ENCODE measurements around the gene PYGO1.

Gene PYGO1

GRCh38 chr15:55527150-55527549 lies 61.0 kb downstream of the PYGO1 start:
- peaks cover 0 to 3% (median 0%) of the 10 kb centered on the region in 5 experiments for H3K27me3 ChIP-seq (replicated peaks in 2 of 5; ENCODE audit: control insufficient read depth in 4 of 5, insufficient read depth in 5 of 5, low read length in 4 of 5)
- H3K36me3 ChIP-seq (ENCODE audit: control insufficient read depth in 4 of 4, insufficient read depth in 4 of 4, low read length in 3 of 4) = no peaks in the 10 kb centered on the region
- 100% methylated on average over 1 of the region's 1 CpG for WGBS (ENCODE audit: insufficient coverage)
- H3K27ac ChIP-seq (ENCODE audit: insufficient read depth in 1 of 2, low read depth in 1 of 2, low read length in 2 of 2, poor library complexity in 1 of 2, severe bottlenecking in 2 of 2) = no peak overlapping the region
- no peak overlapping the region for H3K4me3 ChIP-seq (ENCODE audit: control insufficient read depth in 1 of 7, extremely low read depth in 1 of 7, insufficient read depth in 4 of 7, low read depth in 2 of 7, low read length in 6 of 7)
- no peak for DNase-seq
- H3K9me3 ChIP-seq (ENCODE audit: control extremely low read depth in 1 of 5, control insufficient read depth in 4 of 5, insufficient read depth in 2 of 5, low read depth in 1 of 5, low read length in 4 of 5) = peaks cover 0 to 4% (median 0%) of the 10 kb centered on the region in 5 experiments
- ChIA-PET CTCF (interaction anchor here (1.0 to 3.9 kb wide), 5 partner anchors 12 to 326 kb away, joined by 3 to 23 read pairs (median 3); no protein-coding TSS in a partner anchor), POLR2A (no interaction called here)
- peaks cover 0 to 3% (median 0%) of the 10 kb centered on the region in 4 experiments for H3K4me1 ChIP-seq (ENCODE audit: control extremely low read depth in 1 of 4, control insufficient read depth in 4 of 4, insufficient read depth in 4 of 4, low read length in 3 of 4)

GRCh38 chr15:55526559-55527036 lies 61.5 kb downstream of the PYGO1 start:
- CTCF ChIA-PET = interaction anchor here (1.1 to 3.9 kb wide), 8 partner anchors 11 to 326 kb away, joined by 3 to 23 read pairs (median 4); no protein-coding TSS in a partner anchor
- DNase-seq = peak; percentile 48 to 66 (median 64)

GRCh38 chr15:55522742-55523450 lies 65.2 kb downstream of the PYGO1 start:
- POLR2A ChIA-PET = no interaction called here
- 86% methylated on average over 2 of the region's 3 CpGs for WGBS (ENCODE audit: insufficient coverage)

More at GRCh38 chr15:55526559-55527036, 61.5 kb downstream of the PYGO1 start:
- POLR2A ChIA-PET = no interaction called here
- 60% methylated on average over 5 of the region's 7 CpGs for WGBS (ENCODE audit: insufficient coverage)
- Histone ChIP-seq H3K27me3 (replicated peaks in 2 of 5; ENCODE audit: control insufficient read depth in 4 of 5, insufficient read depth in 5 of 5, low read length in 4 of 5) (peaks cover 0 to 3% (median 0%) of the 10 kb centered on the region in 5 experiments), H3K4me1 (ENCODE audit: control extremely low read depth in 1 of 4, control insufficient read depth in 4 of 4, insufficient read depth in 4 of 4, low read length in 3 of 4) (peaks cover 0 to 3% (median 0%) of the 10 kb centered on the region in 4 experiments), H3K27ac (ENCODE audit: insufficient read depth in 1 of 2, low read depth in 1 of 2, low read length in 2 of 2, poor library complexity in 1 of 2, severe bottlenecking in 2 of 2) (no peak overlapping the region), H3K4me3 (ENCODE audit: control insufficient read depth in 1 of 7, extremely low read depth in 1 of 7, insufficient read depth in 4 of 7, low read depth in 2 of 7, low read length in 6 of 7) (no peak overlapping the region), H3K9me3 (ENCODE audit: control extremely low read depth in 1 of 5, control insufficient read depth in 4 of 5, insufficient read depth in 2 of 5, low read depth in 1 of 5, low read length in 4 of 5) (peaks cover 0 to 4% (median 0%) of the 10 kb centered on the region in 5 experiments), H3K36me3 (ENCODE audit: control insufficient read depth in 4 of 4, insufficient read depth in 4 of 4, low read length in 3 of 4) (no peaks in the 10 kb centered on the region)

DNA sequence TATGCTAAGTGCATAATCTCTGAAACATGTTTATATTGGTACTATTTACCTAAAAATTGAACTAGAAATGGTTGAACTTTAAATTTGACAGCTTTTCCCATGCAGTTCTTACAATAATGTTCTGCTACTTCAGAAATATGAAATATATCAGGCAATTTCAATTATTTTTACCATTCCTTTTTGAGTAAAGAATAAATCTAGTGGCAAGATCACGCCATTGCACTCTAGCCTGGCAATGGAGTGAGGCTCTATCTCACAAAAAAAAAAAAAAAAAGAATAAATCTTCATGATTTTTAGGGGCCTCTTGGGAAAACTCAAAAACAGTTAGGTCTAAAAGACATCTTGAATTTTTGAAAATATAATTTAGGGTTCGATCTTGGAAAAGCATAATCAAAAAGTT lies 69.5 kb downstream of the PYGO1 start:
- Histone ChIP-seq H3K4me3 (ENCODE audit: control insufficient read depth in 1 of 7, extremely low read depth in 1 of 7, insufficient read depth in 4 of 7, low read depth in 2 of 7, low read length in 6 of 7) (no peak overlapping the region), H3K9me3 (ENCODE audit: control extremely low read depth in 1 of 5, control insufficient read depth in 4 of 5, insufficient read depth in 2 of 5, low read depth in 1 of 5, low read length in 4 of 5) (peaks cover 0 to 1% (median 0%) of the 10 kb centered on the region in 5 experiments), H3K4me1 (ENCODE audit: control extremely low read depth in 1 of 4, control insufficient read depth in 4 of 4, insufficient read depth in 4 of 4, low read length in 3 of 4) (no peaks in the 10 kb centered on the region), H3K27ac (ENCODE audit: insufficient read depth in 1 of 2, low read depth in 1 of 2, low read length in 2 of 2, poor library complexity in 1 of 2, severe bottlenecking in 2 of 2) (no peak overlapping the region), H3K36me3 (ENCODE audit: control insufficient read depth in 4 of 4, insufficient read depth in 4 of 4, low read length in 3 of 4) (no peaks in the 10 kb centered on the region), H3K27me3 (replicated peaks in 2 of 5; ENCODE audit: control insufficient read depth in 4 of 5, insufficient read depth in 5 of 5, low read length in 4 of 5) (no peaks in the 10 kb centered on the region)
- ChIA-PET CTCF (no interaction called here), POLR2A (no interaction called here)
- DNase-seq = peak in 1 of 3 donors; percentile 14
- WGBS (ENCODE audit: insufficient coverage) = no CpG with 5 or more reads among the region's 2 CpGs

More at GRCh38 chr15:55522742-55523450, 65.2 kb downstream of the PYGO1 start:
- peaks cover 0 to 3% (median 0%) of the 10 kb centered on the region in 4 experiments for H3K4me1 ChIP-seq (ENCODE audit: control extremely low read depth in 1 of 4, control insufficient read depth in 4 of 4, insufficient read depth in 4 of 4, low read length in 3 of 4)
- no peak overlapping the region for H3K4me3 ChIP-seq (ENCODE audit: control insufficient read depth in 1 of 7, extremely low read depth in 1 of 7, insufficient read depth in 4 of 7, low read depth in 2 of 7, low read length in 6 of 7)
- H3K9me3 ChIP-seq (ENCODE audit: control extremely low read depth in 1 of 5, control insufficient read depth in 4 of 5, insufficient read depth in 2 of 5, low read depth in 1 of 5, low read length in 4 of 5) = peaks cover 0 to 4% (median 0%) of the 10 kb centered on the region in 5 experiments
- no peaks in the 10 kb centered on the region for H3K36me3 ChIP-seq (ENCODE audit: control insufficient read depth in 4 of 4, insufficient read depth in 4 of 4, low read length in 3 of 4)
- peak in 1 of 3 donors; percentile 17 for DNase-seq
- CTCF ChIA-PET = interaction anchor here (0.9 to 1.1 kb wide), 2 partner anchors 8 to 118 kb away, joined by 3 read pairs; no protein-coding TSS in a partner anchor
- no peak overlapping the region for H3K27ac ChIP-seq (ENCODE audit: insufficient read depth in 1 of 2, low read depth in 1 of 2, low read length in 2 of 2, poor library complexity in 1 of 2, severe bottlenecking in 2 of 2)
- no peaks in the 10 kb centered on the region for H3K27me3 ChIP-seq (replicated peaks in 2 of 5; ENCODE audit: control insufficient read depth in 4 of 5, insufficient read depth in 5 of 5, low read length in 4 of 5)

- H3K27ac ChIP-seq (ENCODE audit: insufficient read depth in 1 of 2, low read depth in 1 of 2, low read length in 2 of 2, poor library complexity in 1 of 2, severe bottlenecking in 2 of 2) = no peak overlapping the region
- ChIA-PET CTCF (no interaction called here), POLR2A (interaction anchor here (1.1 kb wide), 1 partner anchor 72 kb away, joined by 3 read pairs; no protein-coding TSS in a partner anchor)
- peaks cover 0 to 1% (median 0%) of the 10 kb centered on the region in 5 experiments for H3K9me3 ChIP-seq (ENCODE audit: control extremely low read depth in 1 of 5, control insufficient read depth in 4 of 5, insufficient read depth in 2 of 5, low read depth in 1 of 5, low read length in 4 of 5)
- H3K4me3 ChIP-seq (ENCODE audit: control insufficient read depth in 1 of 7, extremely low read depth in 1 of 7, insufficient read depth in 4 of 7, low read depth in 2 of 7, low read length in 6 of 7) = no peak overlapping the region
- H3K4me1 ChIP-seq (ENCODE audit: control extremely low read depth in 1 of 4, control insufficient read depth in 4 of 4, insufficient read depth in 4 of 4, low read length in 3 of 4) = no peaks in the 10 kb centered on the region
- H3K36me3 ChIP-seq (ENCODE audit: control insufficient read depth in 4 of 4, insufficient read depth in 4 of 4, low read length in 3 of 4) = no peaks in the 10 kb centered on the region
- DNase-seq = no peak
- 100% methylated on average over 1 of the region's 3 CpGs for WGBS (ENCODE audit: insufficient coverage)
- no peaks in the 10 kb centered on the region for H3K27me3 ChIP-seq (replicated peaks in 2 of 5; ENCODE audit: control insufficient read depth in 4 of 5, insufficient read depth in 5 of 5, low read length in 4 of 5)
These were observed 70.1 kb downstream of the PYGO1 start for GRCh38 chr15:55518009-55518408.

GRCh38 chr15:55515991-55516776 lies 72.0 kb downstream of the PYGO1 start:
- WGBS (ENCODE audit: insufficient coverage) = 97% methylated on average over 7 of the region's 12 CpGs
- Histone ChIP-seq H3K36me3 (ENCODE audit: control insufficient read depth in 4 of 4, insufficient read depth in 4 of 4, low read length in 3 of 4) (no peaks in the 10 kb centered on the region), H3K4me1 (ENCODE audit: control extremely low read depth in 1 of 4, control insufficient read depth in 4 of 4, insufficient read depth in 4 of 4, low read length in 3 of 4) (no peaks in the 10 kb centered on the region), H3K27ac (ENCODE audit: insufficient read depth in 1 of 2, low read depth in 1 of 2, low read length in 2 of 2, poor library complexity in 1 of 2, severe bottlenecking in 2 of 2) (no peak overlapping the region), H3K9me3 (ENCODE audit: control extremely low read depth in 1 of 5, control insufficient read depth in 4 of 5, insufficient read depth in 2 of 5, low read depth in 1 of 5, low read length in 4 of 5) (peaks cover 0 to 1% (median 0%) of the 10 kb centered on the region in 5 experiments), H3K4me3 (ENCODE audit: control insufficient read depth in 1 of 7, extremely low read depth in 1 of 7, insufficient read depth in 4 of 7, low read depth in 2 of 7, low read length in 6 of 7) (no peak overlapping the region), H3K27me3 (replicated peaks in 2 of 5; ENCODE audit: control insufficient read depth in 4 of 5, insufficient read depth in 5 of 5, low read length in 4 of 5) (no peaks in the 10 kb centered on the region)
- ChIA-PET POLR2A (no interaction called here), CTCF (interaction anchor here (1.2 to 4.7 kb wide), 2 partner anchors 10 to 126 kb away, joined by 3 to 23 read pairs; no protein-coding TSS in a partner anchor)
- DNase-seq = no peak
